CD4-positive, alpha-beta T cell (primary cell): Measurements from ENCODE around the gene RPTOR. TPM values are rescaled to one million over a fixed set of nuclear protein-coding genes. Genes with fewer than 3 reads are reported as not detected.

Source experiments
- ATAC-seq: fragments of 200-7000 bp; cut with Tn5 transposase; one replicate; pipeline ENCODE4 v1.10.0; 2022; ENCODE audit warnings: mild to moderate bottlenecking; ENCODE audit not compliant: poor library complexity
- CTCF ChIA-PET: fragments of 350-600 bp; sonication (Branson Sonifier 250); formaldehyde crosslinking; loops from one replicate; lab custom pipeline; 2021; ENCODE audit warnings: antibody characterized with exemption, inconsistent platforms; lab: Charles Lee
- POLR2A ChIA-PET: fragments of 350-600 bp; sonication (Branson Sonifier 250); formaldehyde crosslinking; loops from one replicate; lab custom pipeline; 2021; ENCODE audit warnings: antibody characterized with exemption, inconsistent platforms; lab: Charles Lee
- DNase-seq, 14 experiments: peaks; one replicate each; pipeline ENCODE4 v3.0.0-alpha.2; 2013 to 2020; ENCODE audit warnings: mixed read lengths in 2 of 14
- H3K27ac ChIP-seq, 2 donors: one replicate each; pipeline versions ENCODE4 v1.5.1 to v1.7.0; 2013; ENCODE audit warnings: low read length in 2 of 2, low read depth in 1 of 2, mild to moderate bottlenecking in 1 of 2
- H3K27me3 ChIP-seq, 2 experiments: 1 replicate in 1 of 2; 2 replicates in 1 of 2; pipeline versions ENCODE4 v1.6.1 to v1.7.0; 2013; ENCODE audit warnings: low read length in 2 of 2, control low read depth in 1 of 2, mild to moderate bottlenecking in 1 of 2, moderate library complexity in 1 of 2; ENCODE audit not compliant: insufficient read depth in 2 of 2, control insufficient read depth in 1 of 2
- H3K36me3 ChIP-seq: one replicate; pipeline ENCODE4 v1.6.1; 2013; ENCODE audit warnings: low read length, control low read depth; ENCODE audit not compliant: insufficient read depth
- H3K4me1 ChIP-seq: one replicate; pipeline ENCODE4 v1.6.1; 2013; ENCODE audit warnings: low read length, control low read depth; ENCODE audit not compliant: insufficient read depth
- H3K4me3 ChIP-seq: one replicate; pipeline ENCODE4 v1.5.1; 2013; ENCODE audit warnings: mild to moderate bottlenecking, low read length, moderate library complexity
- H3K9me3 ChIP-seq, 2 experiments: 1 replicate in 1 of 2; 2 replicates in 1 of 2; pipeline versions ENCODE4 v1.6.1 to v1.7.0; 2013; ENCODE audit warnings: low read length in 2 of 2, mild to moderate bottlenecking in 2 of 2, control low read depth in 1 of 2, moderate library complexity in 1 of 2; ENCODE audit not compliant: control insufficient read depth in 1 of 2, insufficient read depth in 1 of 2
- H3K27ac Mint-ChIP-seq: one replicate; pipeline ENCODE4 v1.8.0; 2020; ENCODE audit warnings: mixed read lengths
- H3K27me3 Mint-ChIP-seq: one replicate; pipeline ENCODE4 v1.8.0; 2021; ENCODE audit warnings: mixed read lengths
- H3K36me3 Mint-ChIP-seq: one replicate; pipeline ENCODE4 v1.8.0; 2021; ENCODE audit warnings: low read depth, mixed read lengths
- H3K4me1 Mint-ChIP-seq: one replicate; pipeline ENCODE4 v1.8.0; 2021; ENCODE audit warnings: low read depth, mixed read lengths
- H3K4me3 Mint-ChIP-seq: one replicate; pipeline ENCODE4 v1.8.0; 2020; ENCODE audit warnings: mild to moderate bottlenecking, mixed read lengths
- H3K9me3 Mint-ChIP-seq: one replicate; pipeline ENCODE4 v1.8.0; 2020; ENCODE audit warnings: mixed read lengths
- CTCF ChIP-seq: fragments of 200-600 bp; IDR thresholded peaks from one replicate; pipeline ENCODE4 v1.8.0; 2022; ENCODE audit warnings: antibody characterized with exemption, mild to moderate bottlenecking
- intact Hi-C, 2 experiments: fragments of 100-400 bp; cut with DNase I in 1 of 2; cut with micrococcal nuclease in 1 of 2; formaldehyde crosslinking; loops; one replicate each; pipeline versions ENCODE4 v1.15.1 to v1.9.0; 2023 to 2025; cut with DNase I, micrococcal nuclease
- total RNA-seq, 174 experiments: library from RNA in 2 of 174; stranded (reverse) in 2 of 174; gene quantifications; one replicate each; pipeline ENCODE4 v1.2.3 and lab custom pipeline; 2021 to 2026

Gene RPTOR
- total RNA-seq, 2 experiments from 2014 or later = 45.0 to 47.1 TPM

- POLR2A ChIA-PET = no interaction called here
- ATAC-seq (no peak), DNase-seq (no peak)
- TF ChIP-seq CTCF = no peak
- H3K4me1 ChIP-seq = no peaks in the 10 kb centered on the region
- H3K4me3 ChIP-seq = no peak overlapping the region
- H3K36me3 ChIP-seq = peaks cover 54% of the 10 kb centered on the region
- Mint-ChIP-seq H3K36me3 (peaks cover 55% of the 10 kb centered on the region), H3K27me3 (no peaks in the 10 kb centered on the region), H3K4me3 (no peak overlapping the region), H3K4me1 (no peaks in the 10 kb centered on the region), H3K9me3 (no peaks in the 10 kb centered on the region), H3K27ac (no peak overlapping the region)
- intact Hi-C loops = no loop called here
- no peaks in the 10 kb centered on the region for H3K27me3 ChIP-seq
- no peak overlapping the region for H3K27ac ChIP-seq
- CTCF ChIA-PET = interaction anchor here (0.8 kb wide), 1 partner anchor 12 kb away, joined by 3 read pairs; no protein-coding TSS in a partner anchor
- no peaks in the 10 kb centered on the region for H3K9me3 ChIP-seq
Measured at GRCh38 chr17:80925688-80926335, 381.2 kb downstream of the RPTOR start.

- POLR2A ChIA-PET = no interaction called here
- CTCF ChIA-PET = interaction anchor here (0.8 kb wide), 1 partner anchor 11 kb away, joined by 3 read pairs; no protein-coding TSS in a partner anchor
- intact Hi-C loops = no loop called here
- no peaks in the 10 kb centered on the region for H3K4me1 Mint-ChIP-seq
- Histone ChIP-seq H3K27me3 (no peaks in the 10 kb centered on the region), H3K9me3 (no peaks in the 10 kb centered on the region), H3K4me3 (no peak overlapping the region), H3K27ac (no peak overlapping the region), H3K36me3 (peaks cover 51% of the 10 kb centered on the region), H3K4me1 (no peaks in the 10 kb centered on the region)
- H3K4me3 Mint-ChIP-seq = no peak overlapping the region
- no peaks in the 10 kb centered on the region for H3K27me3 Mint-ChIP-seq
- H3K36me3 Mint-ChIP-seq = peaks cover 53% of the 10 kb centered on the region
- no peak for DNase-seq
- H3K27ac Mint-ChIP-seq = no peak overlapping the region
- no peak for ATAC-seq
- no peaks in the 10 kb centered on the region for H3K9me3 Mint-ChIP-seq
- no peak for TF ChIP-seq CTCF
Measured at GRCh38 chr17:80926591-80927250, 382.1 kb downstream of the RPTOR start.

GRCh38 chr17:80927791-80928216 lies 383.2 kb downstream of the RPTOR start:
- CTCF ChIA-PET = no interaction called here
- H3K36me3 Mint-ChIP-seq = peaks cover 53% of the 10 kb centered on the region
- POLR2A ChIA-PET = no interaction called here
- H3K4me1 Mint-ChIP-seq = no peaks in the 10 kb centered on the region
- H3K36me3 ChIP-seq = peaks cover 46% of the 10 kb centered on the region
- no peak overlapping the region for H3K4me3 Mint-ChIP-seq
- H3K4me1 ChIP-seq = no peaks in the 10 kb centered on the region
- no peak overlapping the region for H3K4me3 ChIP-seq
- intact Hi-C loops = no loop called here
- no peaks in the 10 kb centered on the region for H3K9me3 Mint-ChIP-seq
- ATAC-seq (no peak), DNase-seq (no peak)
- no peak overlapping the region for H3K27ac Mint-ChIP-seq
- no peak for TF ChIP-seq CTCF
- H3K27me3 Mint-ChIP-seq = no peaks in the 10 kb centered on the region
- H3K27ac ChIP-seq = no peak overlapping the region
- H3K9me3 ChIP-seq = no peaks in the 10 kb centered on the region
- no peaks in the 10 kb centered on the region for H3K27me3 ChIP-seq
